PFSK-1 (cell line): ENCODE measurements around the gene KRT20.

Source experiments
- FOXP2 ChIP-seq: optimal IDR thresholded peaks from 2 replicates; pipeline ENCODE3; 2011; ENCODE audit warnings: borderline replicate concordance, control low read depth, inconsistent platforms; ENCODE audit not compliant: insufficient read depth; ENCODE audit errors: extremely low read length, extremely low read depth
- POLR2AphosphoS5 ChIP-seq: IDR thresholded peaks from 2 replicates; pipeline ENCODE4 v1.6.1; 2012; ENCODE audit warnings: low read depth, mild to moderate bottlenecking, control low read depth, low read length, moderate library complexity
- REST ChIP-seq, 2 experiments: IDR thresholded peaks; 2 replicates each; pipeline versions ENCODE4 v1.6.1 to v1.8.0; 2011 to 2012; ENCODE audit warnings: low read depth in 2 of 2, low read length in 2 of 2, control low read depth in 1 of 2, inconsistent platforms in 1 of 2, mild to moderate bottlenecking in 1 of 2, moderate library complexity in 1 of 2; ENCODE audit not compliant: insufficient read depth in 1 of 2
- SIN3A ChIP-seq: IDR thresholded peaks from 2 replicates; pipeline ENCODE4 v1.6.1; 2012; ENCODE audit warnings: mild to moderate bottlenecking, low read length, moderate library complexity, borderline replicate concordance; ENCODE audit not compliant: insufficient read depth
- TAF1 ChIP-seq: IDR thresholded peaks from 2 replicates; pipeline ENCODE4 v1.6.1; 2012; ENCODE audit warnings: low read length, control low read depth, borderline replicate concordance; ENCODE audit not compliant: insufficient read depth

Gene KRT20

GRCh38 chr17:40854175-40854814 is 30.7 kb downstream of the KRT20 start:
- no peak for TF ChIP-seq FOXP2

- TF ChIP-seq SIN3A (no peak), POLR2AphosphoS5 (no peak), FOXP2 (no peak), TAF1 (no peak), REST (IDR thresholded peaks at IDR 0.05; ENCODE audit: insufficient read depth in 1 of 2, low read depth in 2 of 2, low read length in 2 of 2) (no peak)
These were observed 32.7 kb downstream of the KRT20 start for GRCh38 chr17:40852364-40852763.

GRCh38 chr17:40850293-40850972 is 34.6 kb downstream of the KRT20 start:
- TF ChIP-seq SIN3A: no peak

GRCh38 chr17:40849723-40850122 is 35.3 kb downstream of the KRT20 start:
- TF ChIP-seq FOXP2: no peak
- TF ChIP-seq SIN3A: no peak
- TF ChIP-seq REST (IDR thresholded peaks at IDR 0.05; ENCODE audit: insufficient read depth in 1 of 2, low read depth in 2 of 2, low read length in 2 of 2): no peak
- no peak for TF ChIP-seq POLR2AphosphoS5
- TF ChIP-seq TAF1: no peak

GRCh38 chr17:40848583-40849235 is 36.3 kb downstream of the KRT20 start:
- no peak for TF ChIP-seq TAF1
- TF ChIP-seq SIN3A: no peak
- TF ChIP-seq REST (IDR thresholded peaks at IDR 0.05; ENCODE audit: insufficient read depth in 1 of 2, low read depth in 2 of 2, low read length in 2 of 2): no peak
- TF ChIP-seq FOXP2: no peak
- no peak for TF ChIP-seq POLR2AphosphoS5

GRCh38 chr17:40846515-40847144 is 38.4 kb downstream of the KRT20 start:
- TF ChIP-seq REST (IDR thresholded peaks at IDR 0.05; ENCODE audit: insufficient read depth in 1 of 2, low read depth in 2 of 2, low read length in 2 of 2) (no peak), POLR2AphosphoS5 (no peak), TAF1 (no peak), FOXP2 (no peak), SIN3A (no peak)
